HepG2 (cell line): Measurements from ENCODE around the gene AHRR. TPM values are rescaled to one million over a fixed set of nuclear protein-coding genes. Genes with fewer than 3 reads are reported as not detected.

Experiments
- ATAC-seq: fragments of 200-7000 bp; cut with Tn5 transposase; 3 replicates; pipeline ENCODE4 v1.9.1; 2020; ENCODE audit warnings: mild to moderate bottlenecking, moderate library complexity
- BruUV-seq: library from RNA; stranded (reverse); fragments of 400-500 nt; replicated peaks from 2 replicates; lab custom pipeline; 2021; lab: Mats Ljungman, UMichigan
- CTCF ChIA-PET: fragments of 300-600 bp; formaldehyde crosslinking; extraction: SDS; loops from one replicate; lab custom pipeline; 2021; ENCODE audit warnings: low total read pairs, inconsistent platforms, low intra/inter-chr PET ratio; lab: Yijun Ruan, JAX
- POLR2A ChIA-PET: fragments of 350-600 bp; sonication (Branson Sonifier 250); formaldehyde crosslinking; loops from one replicate; lab custom pipeline; 2020; ENCODE audit warnings: antibody characterized with exemption, inconsistent platforms; lab: Yijun Ruan, JAX
- DNase-seq: peaks from one replicate; pipeline ENCODE4 v3.0.0-alpha.2; 2015; ENCODE audit warnings: low spot score
- FAIRE-seq: peaks from 3 replicates; lab custom pipeline; 2011; peaks lifted over from hg19 to GRCh38; lab: Jason Lieb, UNC
- H2AFZ ChIP-seq: one replicate; pipeline ENCODE4 v1.6.1; 2011; ENCODE audit warnings: low read length, inconsistent platforms
- H3K27ac ChIP-seq: fragments of 300-600 bp; 3 replicates; pipeline ENCODE4 v1.8.0; 2011; ENCODE audit warnings: mixed run types, mild to moderate bottlenecking, mixed read lengths, low read length, inconsistent platforms; ENCODE audit not compliant: insufficient read depth; ENCODE audit errors: extremely low read length
- H3K27me3 ChIP-seq, 2 experiments: fragments of 200-600 bp in 1 of 2; 2 replicates in 1 of 2; 3 replicates in 1 of 2; pipeline versions ENCODE4 v1.6.0 to v1.8.0; 2011; ENCODE audit warnings: low read length in 2 of 2, mild to moderate bottlenecking in 2 of 2, moderate library complexity in 2 of 2, inconsistent platforms in 1 of 2; ENCODE audit not compliant: insufficient read depth in 2 of 2, control insufficient read depth in 1 of 2
- H3K36me3 ChIP-seq, 2 experiments: fragments of 200-600 bp in 1 of 2; replicated peaks in 1 of 2; 2 replicates in 1 of 2; 3 replicates in 1 of 2; pipeline versions ENCODE4 v1.5.1 to v1.8.0; 2011; ENCODE audit warnings: low read length in 2 of 2, inconsistent platforms in 1 of 2; ENCODE audit not compliant: insufficient read depth in 2 of 2, control insufficient read depth in 1 of 2
- H3K4me1 ChIP-seq: 2 replicates; pipeline ENCODE4 v1.5.1; 2012; ENCODE audit warnings: low read length, inconsistent platforms; ENCODE audit not compliant: insufficient read depth
- H3K4me2 ChIP-seq: 2 replicates; pipeline ENCODE4 v1.6.0; 2011; ENCODE audit warnings: low read depth, low read length, inconsistent platforms
- H3K4me3 ChIP-seq, 3 experiments: fragments of 200-600 bp in 1 of 3; sonication (generic), shearing (Covaris generic) in 1 of 3; replicated peaks in 1 of 3; 2 replicates each; pipeline ENCODE4 v1.5.1; 2011 to 2016; ENCODE audit warnings: low read length in 3 of 3, inconsistent platforms in 2 of 3, low read depth in 2 of 3, mild to moderate bottlenecking in 2 of 3, control low read depth in 1 of 3, mixed read lengths in 1 of 3; ENCODE audit not compliant: insufficient read depth in 1 of 3
- H3K79me2 ChIP-seq: one replicate; pipeline ENCODE4 v1.6.1; 2011; ENCODE audit warnings: low read length, inconsistent platforms; ENCODE audit not compliant: insufficient read depth
- H3K9ac ChIP-seq: 2 replicates; pipeline ENCODE4 v1.6.0; 2011; ENCODE audit warnings: mild to moderate bottlenecking, low read depth, low read length, inconsistent platforms; ENCODE audit not compliant: insufficient read depth
- H3K9me3 ChIP-seq: 2 replicates; pipeline ENCODE4 v1.5.1; 2012; ENCODE audit warnings: mild to moderate bottlenecking, low read length
- H4K20me1 ChIP-seq: 2 replicates; pipeline ENCODE4 v1.6.0; 2011; ENCODE audit warnings: inconsistent platforms, mild to moderate bottlenecking, low read length, moderate library complexity; ENCODE audit not compliant: insufficient read depth
- ELK4 ChIP-seq: sonication (generic); formaldehyde crosslinking; IDR thresholded peaks from 2 replicates; pipeline ENCODE4 v1.9.0; 2021; ENCODE audit warnings: missing genetic modification reagents, borderline replicate concordance
- FIP1L1 ChIP-seq: fragments of 200-400 bp; formaldehyde crosslinking; IDR thresholded peaks from 2 replicates; pipeline ENCODE4 v1.6.1; 2018; ENCODE audit warnings: low read depth, mild to moderate bottlenecking, low read length, moderate library complexity, borderline replicate concordance; ENCODE audit not compliant: insufficient read depth
- FOXP1 ChIP-seq, 2 experiments: fragments of 450-650 bp in 1 of 2; IDR thresholded peaks; 2 replicates each; pipeline ENCODE4 v1.6.1; 2017 to 2018; ENCODE audit warnings: antibody characterized with exemption in 1 of 2
- HMGXB4 ChIP-seq, 2 experiments: sonication (generic) in 1 of 2; formaldehyde crosslinking in 1 of 2; IDR thresholded peaks; 2 replicates each; pipeline versions ENCODE4 v1.4.0 to v1.6.1; 2018 to 2020; ENCODE audit warnings: missing genetic modification reagents in 2 of 2, borderline replicate concordance in 1 of 2, low read depth in 1 of 2, mild to moderate bottlenecking in 1 of 2, missing biosample characterization in 1 of 2
- HOXA7 ChIP-seq: sonication (generic); formaldehyde crosslinking; IDR thresholded peaks from 2 replicates; pipeline ENCODE4 v1.8.1; 2022; ENCODE audit warnings: mild to moderate bottlenecking, missing genetic modification reagents, moderate library complexity
- MAFF ChIP-seq: IDR thresholded peaks from 2 replicates; pipeline ENCODE4 v1.6.1; 2011; ENCODE audit warnings: low read depth, low read length, improper control_type of control experiment
- MAFK ChIP-seq, 2 experiments: IDR thresholded peaks in 1 of 2; conservative IDR thresholded peaks in 1 of 2; 2 replicates each; pipeline ENCODE4 v1.6.1; 2011; ENCODE audit warnings: improper control_type of control experiment in 2 of 2, low read length in 2 of 2
- MYC ChIP-seq: sonication (generic); formaldehyde crosslinking; IDR thresholded peaks from 2 replicates; pipeline ENCODE4 v1.9.0; 2021; ENCODE audit warnings: missing genetic modification reagents, borderline replicate concordance
- SRSF1 ChIP-seq: fragments of 200-400 bp; formaldehyde crosslinking; optimal IDR thresholded peaks from 2 replicates; pipeline ENCODE3; 2017; ENCODE audit warnings: mild to moderate bottlenecking, low read depth, low read length, moderate library complexity
- TERF1 ChIP-seq: sonication (generic); formaldehyde crosslinking; IDR thresholded peaks from 2 replicates; pipeline ENCODE4 v1.8.0; 2022; ENCODE audit warnings: mild to moderate bottlenecking, missing genetic modification reagents, moderate library complexity
- XRCC5 ChIP-seq: fragments of 200-400 bp; formaldehyde crosslinking; optimal IDR thresholded peaks from 2 replicates; pipeline ENCODE3; 2017; ENCODE audit warnings: mild to moderate bottlenecking, low read length
- ZNF296 ChIP-seq: sonication (generic); formaldehyde crosslinking; conservative IDR thresholded peaks from 2 replicates; pipeline ENCODE4 v1.5.0; 2020; ENCODE audit warnings: mild to moderate bottlenecking, missing genetic modification reagents
- ZNF549 ChIP-seq: sonication (generic); formaldehyde crosslinking; IDR thresholded peaks from 2 replicates; pipeline ENCODE4 v1.5.0; 2020; ENCODE audit warnings: missing genetic modification reagents
- ZNF570 ChIP-seq: sonication (generic); formaldehyde crosslinking; IDR thresholded peaks from 2 replicates; pipeline ENCODE4 v1.4.0; 2020; ENCODE audit warnings: mild to moderate bottlenecking, missing genetic modification reagents, borderline replicate concordance
- ZNF660 ChIP-seq: sonication (generic); formaldehyde crosslinking; IDR thresholded peaks from 2 replicates; pipeline ENCODE4 v1.5.1; 2020; ENCODE audit warnings: mild to moderate bottlenecking, low read depth, missing genetic modification reagents, borderline replicate concordance
- WGBS: methylation state at CpG from one replicate; pipeline ENCODE4 v1.1.6; 2017; ENCODE audit warnings: low lambda C conversion rate; 5-methylcytosine and 5-hydroxymethylcytosine counted together
- in situ Hi-C: cut with HindIII; loops from 2 replicates; pipeline ENCODE4 v1.10.0; 2017; ENCODE audit warnings: low pct_unique_long_range_greater_than_20kb; ENCODE audit not compliant: extremely low pct_ligation_motif_present
- intact Hi-C: fragments of 100-400 bp; cut with micrococcal nuclease; formaldehyde crosslinking; loops from one replicate; pipeline ENCODE4 v1.10.0; 2022; ENCODE audit not compliant: unreplicated experiment
- polyA plus RNA-seq, 8 experiments: library from polyadenylated mRNA; depleted of rRNA in 3 of 8; stranded (reverse) in 7 of 8; unstranded in 1 of 8; fragments of >200 nt; fragmentation: Illumina TruSeq in 4 of 8; extraction: Trizol in 4 of 8; gene quantifications; 2 replicates each; pipeline versions ENCODE4 v1.2.1 to v1.2.3, GENCODE V29; 2011 to 2016; ENCODE audit warnings: low read depth in 4 of 8, missing spikeins in 1 of 8, mixed read lengths in 1 of 8; ENCODE audit not compliant: insufficient read depth in 1 of 8
- total RNA-seq, 5 experiments: library from RNA; depleted of rRNA; stranded (reverse); fragments of >200 nt; fragmentation: Illumina TruSeq; extraction: Trizol; gene quantifications; 2 replicates each; pipeline ENCODE4 v1.2.3, GENCODE V29; 2016; ENCODE audit warnings: low read depth in 1 of 5

AHRR gene
- total and polyA plus RNA-seq, 2 of the 13 experiments (the other 11 are each of a cell fraction or from before 2014, with no cell fraction given) = 0.28 to 0.35 TPM

GRCh38 chr5:446883-447263 is 125.4 kb downstream of the AHRR start (continued):
- TF ChIP-seq HMGXB4 (CRISPR knock-in tag; IDR thresholded peaks at IDR 0.05; ENCODE audit: borderline replicate concordance in 1 of 2, low read depth in 1 of 2) (0 out of 4 replicates have a peak, but pooled peaks of 1 of the 2 experiments have one; percentile 25), XRCC5 (peak; percentile 38), HOXA7 (no peak), ZNF570 (CRISPR knock-in tag) (no peak)

- no peak overlapping the region for H2AFZ ChIP-seq
- H3K4me3 ChIP-seq = no peak overlapping the region
- FAIRE-seq = no peak
- H3K9me3 ChIP-seq = peaks cover 6% of the 10 kb centered on the region; the same call in 1 of the 2 replicates
- H3K27me3 ChIP-seq = no peaks in the 10 kb centered on the region; a peak in 1 of 5 replicates
- peaks cover 23 to 56% of the 10 kb centered on the region in 2 experiments; a peak in 4 of 5 replicates for H3K36me3 ChIP-seq
- peaks cover 17% of the 10 kb centered on the region for H3K79me2 ChIP-seq
- intact Hi-C loops (no loop called here), in situ Hi-C loops (no loop called here)
- BruUV-seq = no TSS peak
- peaks cover 11% of the 10 kb centered on the region for H3K4me1 ChIP-seq
- ATAC-seq = no peak
- H4K20me1 ChIP-seq = no peaks in the 10 kb centered on the region
- no peak overlapping the region for H3K4me2 ChIP-seq
- DNase-seq = no peak
- ChIA-PET CTCF (no interaction called here), POLR2A (interaction anchor here (1.5 kb wide), 1 partner anchor 25 kb away, joined by 14 read pairs; no protein-coding TSS in a partner anchor)
- WGBS = 94% methylated on average over 8 of the region's 21 CpGs
- H3K27ac ChIP-seq = no peak overlapping the region
- no peak overlapping the region for H3K9ac ChIP-seq
- no peak for TF ChIP-seq ZNF660 (CRISPR knock-in tag)
- TF ChIP-seq ELK4 (CRISPR knock-in tag) = no peak
- TF ChIP-seq ZNF549 (CRISPR knock-in tag) = no peak
- TF ChIP-seq TERF1 (CRISPR knock-in tag) = no peak
- TF ChIP-seq MAFK (conservative IDR thresholded peaks at IDR 0.05 in 1 of 2, IDR thresholded peaks at IDR 0.05 in 1 of 2; ENCODE audit: low read length in 2 of 2) = no peak
- TF ChIP-seq MYC (CRISPR knock-in tag) = no peak
- no peak for TF ChIP-seq SRSF1
- TF ChIP-seq FOXP1 (IDR thresholded peaks at IDR 0.05) = no peak
- no peak for TF ChIP-seq FOXP1 (CRISPR knock-in tag; IDR thresholded peaks at IDR 0.05)
- TF ChIP-seq MAFF = no peak
- TF ChIP-seq ZNF296 = no peak
- no peak for TF ChIP-seq FIP1L1
Observed at GRCh38 chr5:447501-447900, 126.0 kb downstream of the AHRR start.
